Esophagus muscularis mucosa (tissue), 3 donors: ENCODE measurements around the gene SMYD2.

Experiments used
- POLR2A ChIP-seq: fragments of 450-650 bp; IDR thresholded peaks from one replicate; pipeline ENCODE4 v1.6.1; 2017; ENCODE audit warnings: antibody characterized with exemption, moderate library complexity, mild to moderate bottlenecking, low read depth
- TF ChIP-seq, protein P1 (sequence below), 3 experiments: fragments of 200-600 bp in 2 of 3; fragments of 450-650 bp in 1 of 3; sonication (generic) in 2 of 3; IDR thresholded peaks; one replicate each; pipeline ENCODE4 v1.5.1; 2017 to 2019; ENCODE audit warnings: antibody characterized with exemption in 3 of 3, mild to moderate bottlenecking in 2 of 3, moderate library complexity in 1 of 3

- TF ChIP-seq, protein P1, sequence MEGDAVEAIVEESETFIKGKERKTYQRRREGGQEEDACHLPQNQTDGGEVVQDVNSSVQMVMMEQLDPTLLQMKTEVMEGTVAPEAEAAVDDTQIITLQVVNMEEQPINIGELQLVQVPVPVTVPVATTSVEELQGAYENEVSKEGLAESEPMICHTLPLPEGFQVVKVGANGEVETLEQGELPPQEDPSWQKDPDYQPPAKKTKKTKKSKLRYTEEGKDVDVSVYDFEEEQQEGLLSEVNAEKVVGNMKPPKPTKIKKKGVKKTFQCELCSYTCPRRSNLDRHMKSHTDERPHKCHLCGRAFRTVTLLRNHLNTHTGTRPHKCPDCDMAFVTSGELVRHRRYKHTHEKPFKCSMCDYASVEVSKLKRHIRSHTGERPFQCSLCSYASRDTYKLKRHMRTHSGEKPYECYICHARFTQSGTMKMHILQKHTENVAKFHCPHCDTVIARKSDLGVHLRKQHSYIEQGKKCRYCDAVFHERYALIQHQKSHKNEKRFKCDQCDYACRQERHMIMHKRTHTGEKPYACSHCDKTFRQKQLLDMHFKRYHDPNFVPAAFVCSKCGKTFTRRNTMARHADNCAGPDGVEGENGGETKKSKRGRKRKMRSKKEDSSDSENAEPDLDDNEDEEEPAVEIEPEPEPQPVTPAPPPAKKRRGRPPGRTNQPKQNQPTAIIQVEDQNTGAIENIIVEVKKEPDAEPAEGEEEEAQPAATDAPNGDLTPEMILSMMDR (IDR thresholded peaks at IDR 0.05), result no peak
- TF ChIP-seq POLR2A, result no peak
Measured at GRCh38 chr1:214330222-214330621, 49.3 kb downstream of the SMYD2 start.
